Measurements from ENCODE around the gene MACROD1.

Gene MACROD1

GRCh38 chr11:63998558-63999348, 167.2 kb downstream of the MACROD1 start:
- Histone ChIP-seq H3K9me3 (ENCODE audit: control insufficient read depth in 2 of 2, low read length in 2 of 2) (no peaks in the 10 kb centered on the region), H3K4me1 (ENCODE audit: control insufficient read depth in 2 of 2, insufficient read depth in 2 of 2, low read length in 2 of 2) (peaks cover 12 to 17% of the 10 kb centered on the region in 2 donors), H3K36me3 (ENCODE audit: control insufficient read depth in 2 of 2, insufficient read depth in 2 of 2, low read length in 2 of 2) (peaks cover 19 to 30% of the 10 kb centered on the region in 2 donors), H3K27me3 (ENCODE audit: control insufficient read depth in 2 of 2, insufficient read depth in 2 of 2, low read length in 2 of 2) (no peaks in the 10 kb centered on the region), H3K4me3 (ENCODE audit: low read length in 2 of 2) (no peak overlapping the region), H3K9ac (ENCODE audit: low read depth in 1 of 2, low read length in 2 of 2) (no peak overlapping the region), H3K27ac (ENCODE audit: low read depth in 2 of 2, low read length in 2 of 2) (no peak overlapping the region)

- Histone ChIP-seq H3K27ac (ENCODE audit: low read depth in 2 of 2, low read length in 2 of 2) (no peak overlapping the region), H3K9me3 (ENCODE audit: control insufficient read depth in 2 of 2, low read length in 2 of 2) (no peaks in the 10 kb centered on the region), H3K36me3 (ENCODE audit: control insufficient read depth in 2 of 2, insufficient read depth in 2 of 2, low read length in 2 of 2) (peaks cover 19 to 33% of the 10 kb centered on the region in 2 donors), H3K9ac (ENCODE audit: low read depth in 1 of 2, low read length in 2 of 2) (no peak overlapping the region), H3K27me3 (ENCODE audit: control insufficient read depth in 2 of 2, insufficient read depth in 2 of 2, low read length in 2 of 2) (no peaks in the 10 kb centered on the region), H3K4me3 (ENCODE audit: low read length in 2 of 2) (no peak overlapping the region), H3K4me1 (ENCODE audit: control insufficient read depth in 2 of 2, insufficient read depth in 2 of 2, low read length in 2 of 2) (peaks cover 12 to 17% of the 10 kb centered on the region in 2 donors)
Measured at GRCh38 chr11:63997801-63998337, 168.0 kb downstream of the MACROD1 start.

DNA sequence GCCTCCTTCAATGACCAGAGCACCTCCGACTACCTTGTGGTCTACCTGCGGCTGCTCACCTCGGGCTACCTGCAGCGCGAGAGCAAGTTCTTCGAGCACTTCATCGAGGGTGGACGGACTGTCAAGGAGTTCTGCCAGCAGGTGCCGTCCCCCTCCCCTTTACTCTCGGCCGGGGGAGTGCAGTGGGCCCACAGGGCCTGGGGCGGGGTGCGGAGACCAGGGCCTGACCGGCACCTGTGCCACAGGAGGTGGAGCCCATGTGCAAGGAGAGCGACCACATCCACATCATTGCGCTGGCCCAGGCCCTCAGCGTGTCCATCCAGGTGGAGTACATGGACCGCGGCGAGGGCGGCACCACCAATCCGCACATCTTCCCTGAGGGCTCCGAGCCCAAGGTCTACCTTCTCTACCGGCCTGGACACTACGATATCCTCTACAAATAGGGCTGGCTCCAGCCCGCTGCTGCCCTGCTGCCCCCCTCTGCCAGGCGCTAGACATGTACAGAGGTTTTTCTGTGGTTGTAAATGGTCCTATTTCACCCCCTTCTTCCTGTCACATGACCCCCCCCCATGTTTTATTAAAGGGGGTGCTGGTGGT, 168.7 kb downstream of the MACROD1 start:
- H3K27ac ChIP-seq (ENCODE audit: low read depth in 2 of 2, low read length in 2 of 2) = no peak overlapping the region
- no peaks in the 10 kb centered on the region for H3K9me3 ChIP-seq (ENCODE audit: control insufficient read depth in 2 of 2, low read length in 2 of 2)
- no peaks in the 10 kb centered on the region for H3K27me3 ChIP-seq (ENCODE audit: control insufficient read depth in 2 of 2, insufficient read depth in 2 of 2, low read length in 2 of 2)
- peaks cover 19 to 34% of the 10 kb centered on the region in 2 donors for H3K36me3 ChIP-seq (ENCODE audit: control insufficient read depth in 2 of 2, insufficient read depth in 2 of 2, low read length in 2 of 2)
- H3K4me1 ChIP-seq (ENCODE audit: control insufficient read depth in 2 of 2, insufficient read depth in 2 of 2, low read length in 2 of 2) = peaks cover 12 to 17% of the 10 kb centered on the region in 2 donors
- H3K9ac ChIP-seq (ENCODE audit: low read depth in 1 of 2, low read length in 2 of 2) = no peak overlapping the region
- H3K4me3 ChIP-seq (ENCODE audit: low read length in 2 of 2) = no peak overlapping the region

DNA sequence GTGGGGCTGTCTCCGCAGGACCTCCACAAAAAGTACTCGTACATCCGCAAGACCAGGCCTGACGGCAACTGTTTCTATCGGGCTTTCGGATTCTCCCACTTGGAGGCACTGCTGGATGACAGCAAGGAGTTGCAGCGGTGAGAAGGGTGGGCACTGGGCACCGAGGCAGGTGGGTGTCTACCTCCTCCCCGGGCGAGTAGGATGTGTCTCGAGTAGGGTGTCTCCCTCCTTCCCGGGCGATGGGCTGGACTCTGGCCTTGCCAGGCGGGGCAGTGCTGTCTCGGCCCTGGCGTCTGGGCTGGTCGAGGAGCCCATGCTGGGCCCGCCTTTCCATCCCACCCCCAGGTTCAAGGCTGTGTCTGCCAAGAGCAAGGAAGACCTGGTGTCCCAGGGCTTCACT, 169.4 kb downstream of the MACROD1 start:
- no peaks in the 10 kb centered on the region for H3K27me3 ChIP-seq (ENCODE audit: control insufficient read depth in 2 of 2, insufficient read depth in 2 of 2, low read length in 2 of 2)
- H3K9me3 ChIP-seq (ENCODE audit: control insufficient read depth in 2 of 2, low read length in 2 of 2) = no peaks in the 10 kb centered on the region
- H3K27ac ChIP-seq (ENCODE audit: low read depth in 2 of 2, low read length in 2 of 2) = no peak overlapping the region
- no peak overlapping the region for H3K4me3 ChIP-seq (ENCODE audit: low read length in 2 of 2)
- peaks cover 19 to 35% of the 10 kb centered on the region in 2 donors for H3K36me3 ChIP-seq (ENCODE audit: control insufficient read depth in 2 of 2, insufficient read depth in 2 of 2, low read length in 2 of 2)
- H3K9ac ChIP-seq (ENCODE audit: low read depth in 1 of 2, low read length in 2 of 2) = no peak overlapping the region
- peaks cover 10 to 17% of the 10 kb centered on the region in 2 donors for H3K4me1 ChIP-seq (ENCODE audit: control insufficient read depth in 2 of 2, insufficient read depth in 2 of 2, low read length in 2 of 2)

GRCh38 chr11:63993993-63994392, 171.9 kb downstream of the MACROD1 start:
- peaks cover 1 to 2% of the 10 kb centered on the region in 2 donors for H3K4me1 ChIP-seq (ENCODE audit: control insufficient read depth in 2 of 2, insufficient read depth in 2 of 2, low read length in 2 of 2)
- H3K36me3 ChIP-seq (ENCODE audit: control insufficient read depth in 2 of 2, insufficient read depth in 2 of 2, low read length in 2 of 2) = peaks cover 22 to 42% of the 10 kb centered on the region in 2 donors
- H3K9ac ChIP-seq (ENCODE audit: low read depth in 1 of 2, low read length in 2 of 2) = no peak overlapping the region
- no peak overlapping the region for H3K4me3 ChIP-seq (ENCODE audit: low read length in 2 of 2)
- no peaks in the 10 kb centered on the region for H3K27me3 ChIP-seq (ENCODE audit: control insufficient read depth in 2 of 2, insufficient read depth in 2 of 2, low read length in 2 of 2)
- no peak overlapping the region for H3K27ac ChIP-seq (ENCODE audit: low read depth in 2 of 2, low read length in 2 of 2)
- H3K9me3 ChIP-seq (ENCODE audit: control insufficient read depth in 2 of 2, low read length in 2 of 2) = no peaks in the 10 kb centered on the region

GRCh38 chr11:63993100-63993499, 172.8 kb downstream of the MACROD1 start:
- Histone ChIP-seq H3K9me3 (ENCODE audit: control insufficient read depth in 2 of 2, low read length in 2 of 2) (no peaks in the 10 kb centered on the region), H3K4me3 (ENCODE audit: low read length in 2 of 2) (no peak overlapping the region), H3K9ac (ENCODE audit: low read depth in 1 of 2, low read length in 2 of 2) (no peak overlapping the region), H3K27ac (ENCODE audit: low read depth in 2 of 2, low read length in 2 of 2) (no peak overlapping the region), H3K36me3 (ENCODE audit: control insufficient read depth in 2 of 2, insufficient read depth in 2 of 2, low read length in 2 of 2) (peaks cover 24 to 49% of the 10 kb centered on the region in 2 donors), H3K27me3 (ENCODE audit: control insufficient read depth in 2 of 2, insufficient read depth in 2 of 2, low read length in 2 of 2) (no peaks in the 10 kb centered on the region), H3K4me1 (ENCODE audit: control insufficient read depth in 2 of 2, insufficient read depth in 2 of 2, low read length in 2 of 2) (no peaks in the 10 kb centered on the region)

DNA sequence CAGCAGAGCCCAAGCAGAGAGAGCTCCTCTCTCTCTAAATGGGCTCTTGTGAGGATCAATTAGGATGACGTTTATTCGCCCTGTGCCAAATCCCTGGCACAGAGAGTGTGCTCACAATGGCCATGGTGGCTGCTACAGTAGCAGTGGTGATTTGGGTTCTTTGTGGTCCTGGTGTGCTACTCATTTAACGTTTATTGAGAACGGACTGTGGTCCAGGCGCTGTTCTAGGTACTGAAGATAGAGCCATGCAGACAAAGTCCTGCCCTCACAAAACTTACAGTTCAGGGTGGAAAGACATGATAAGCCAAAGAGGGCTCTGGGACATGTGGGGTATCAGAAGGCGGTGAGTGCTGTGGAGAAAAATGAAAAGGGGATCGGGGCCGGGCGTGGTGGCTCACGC, 174.4 kb downstream of the MACROD1 start:
- peaks cover 13 to 40% of the 10 kb centered on the region in 2 donors for H3K36me3 ChIP-seq (ENCODE audit: control insufficient read depth in 2 of 2, insufficient read depth in 2 of 2, low read length in 2 of 2)

DNA sequence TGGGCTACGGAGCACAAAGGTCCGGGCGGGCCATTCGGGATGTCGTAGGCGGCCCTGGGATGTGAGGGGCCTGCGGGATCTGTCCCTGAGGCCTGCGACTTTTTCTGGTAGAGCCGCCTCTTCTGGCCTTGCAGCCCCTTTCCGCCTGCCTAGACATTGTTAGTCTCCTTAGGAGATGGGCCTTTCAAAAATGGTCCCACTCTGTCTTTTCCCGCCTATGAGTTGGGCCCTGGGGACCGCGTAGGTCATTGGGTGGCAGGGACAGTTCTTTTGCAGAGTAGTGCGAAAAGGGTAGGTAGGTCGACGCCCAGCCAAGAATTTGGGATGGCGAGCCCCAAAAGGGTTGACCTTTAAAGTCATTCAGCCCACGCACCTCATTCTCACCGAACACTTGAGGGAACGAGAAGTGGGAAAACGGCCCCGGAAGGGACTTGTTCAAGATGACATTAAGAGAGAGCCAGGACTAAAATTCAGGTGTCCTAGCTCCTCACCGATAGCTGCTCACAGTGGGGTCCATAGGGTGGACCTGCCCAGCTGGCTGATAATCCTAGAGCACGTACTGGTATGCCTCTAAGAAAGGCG, 178.9 kb downstream of the MACROD1 start:
- Histone ChIP-seq H3K36me3 (ENCODE audit: control insufficient read depth in 2 of 2, insufficient read depth in 2 of 2, low read length in 2 of 2) (peaks cover 7 to 17% of the 10 kb centered on the region in 2 donors), H3K4me1 (ENCODE audit: control insufficient read depth in 2 of 2, insufficient read depth in 2 of 2, low read length in 2 of 2) (peaks cover 10 to 19% of the 10 kb centered on the region in 2 donors), H3K4me3 (ENCODE audit: low read length in 2 of 2) (peak overlapping the region; percentile 87 to 92), H3K27me3 (ENCODE audit: control insufficient read depth in 2 of 2, insufficient read depth in 2 of 2, low read length in 2 of 2) (no peaks in the 10 kb centered on the region), H3K9me3 (ENCODE audit: control insufficient read depth in 2 of 2, low read length in 2 of 2) (no peaks in the 10 kb centered on the region), H3K27ac (ENCODE audit: low read depth in 2 of 2, low read length in 2 of 2) (no peak overlapping the region), H3K9ac (ENCODE audit: low read depth in 1 of 2, low read length in 2 of 2) (peak overlapping the region; percentile 73 to 77)

More for the DNA sequence above, 174.4 kb downstream of the MACROD1 start:
- Histone ChIP-seq H3K9me3 (ENCODE audit: control insufficient read depth in 2 of 2, low read length in 2 of 2) (no peaks in the 10 kb centered on the region), H3K4me1 (ENCODE audit: control insufficient read depth in 2 of 2, insufficient read depth in 2 of 2, low read length in 2 of 2) (peaks cover 10 to 11% of the 10 kb centered on the region in 2 donors), H3K27me3 (ENCODE audit: control insufficient read depth in 2 of 2, insufficient read depth in 2 of 2, low read length in 2 of 2) (no peaks in the 10 kb centered on the region), H3K4me3 (ENCODE audit: low read length in 2 of 2) (no peak overlapping the region), H3K9ac (ENCODE audit: low read depth in 1 of 2, low read length in 2 of 2) (no peak overlapping the region), H3K27ac (ENCODE audit: low read depth in 2 of 2, low read length in 2 of 2) (no peak overlapping the region)

GRCh38 chr11:63986156-63986931, 179.6 kb downstream of the MACROD1 start, which contains the start of gene OTUB1:
TSS of gene OTUB1 (plus strand) at chr11:63986438. CDS start at chr11:63986457, 19 bp downstream.
- Histone ChIP-seq H3K9me3 (ENCODE audit: control insufficient read depth in 2 of 2, low read length in 2 of 2) (no peaks in the 10 kb centered on the region), H3K4me1 (ENCODE audit: control insufficient read depth in 2 of 2, insufficient read depth in 2 of 2, low read length in 2 of 2) (peaks cover 10 to 19% of the 10 kb centered on the region in 2 donors), H3K27me3 (ENCODE audit: control insufficient read depth in 2 of 2, insufficient read depth in 2 of 2, low read length in 2 of 2) (no peaks in the 10 kb centered on the region), H3K27ac (ENCODE audit: low read depth in 2 of 2, low read length in 2 of 2) (peak within 1 kb of the TSS; percentile 78 to 83), H3K9ac (ENCODE audit: low read depth in 1 of 2, low read length in 2 of 2) (peak within 1 kb of the TSS; percentile 73 to 77), H3K4me3 (ENCODE audit: low read length in 2 of 2) (peak within 1 kb of the TSS; percentile 87 to 92), H3K36me3 (ENCODE audit: control insufficient read depth in 2 of 2, insufficient read depth in 2 of 2, low read length in 2 of 2) (peaks cover 7 to 13% of the 10 kb centered on the region in 2 donors)

All from mucosa of rectum (tissue), 2 donors.